Stimulated activated CD8-positive, alpha-beta memory T cell treated with anti-CD3 and anti-CD28 coated beads, Interleukin-7, amount 100 ng/mL, for 24 hours (primary cell): ENCODE results near the gene NEK1.

ENCODE experiments used
- DNase-seq: peaks from one replicate; pipeline ENCODE4 v3.0.0-alpha.2; 2020; ENCODE audit warnings: low read depth

The NEK1 gene, protein sequence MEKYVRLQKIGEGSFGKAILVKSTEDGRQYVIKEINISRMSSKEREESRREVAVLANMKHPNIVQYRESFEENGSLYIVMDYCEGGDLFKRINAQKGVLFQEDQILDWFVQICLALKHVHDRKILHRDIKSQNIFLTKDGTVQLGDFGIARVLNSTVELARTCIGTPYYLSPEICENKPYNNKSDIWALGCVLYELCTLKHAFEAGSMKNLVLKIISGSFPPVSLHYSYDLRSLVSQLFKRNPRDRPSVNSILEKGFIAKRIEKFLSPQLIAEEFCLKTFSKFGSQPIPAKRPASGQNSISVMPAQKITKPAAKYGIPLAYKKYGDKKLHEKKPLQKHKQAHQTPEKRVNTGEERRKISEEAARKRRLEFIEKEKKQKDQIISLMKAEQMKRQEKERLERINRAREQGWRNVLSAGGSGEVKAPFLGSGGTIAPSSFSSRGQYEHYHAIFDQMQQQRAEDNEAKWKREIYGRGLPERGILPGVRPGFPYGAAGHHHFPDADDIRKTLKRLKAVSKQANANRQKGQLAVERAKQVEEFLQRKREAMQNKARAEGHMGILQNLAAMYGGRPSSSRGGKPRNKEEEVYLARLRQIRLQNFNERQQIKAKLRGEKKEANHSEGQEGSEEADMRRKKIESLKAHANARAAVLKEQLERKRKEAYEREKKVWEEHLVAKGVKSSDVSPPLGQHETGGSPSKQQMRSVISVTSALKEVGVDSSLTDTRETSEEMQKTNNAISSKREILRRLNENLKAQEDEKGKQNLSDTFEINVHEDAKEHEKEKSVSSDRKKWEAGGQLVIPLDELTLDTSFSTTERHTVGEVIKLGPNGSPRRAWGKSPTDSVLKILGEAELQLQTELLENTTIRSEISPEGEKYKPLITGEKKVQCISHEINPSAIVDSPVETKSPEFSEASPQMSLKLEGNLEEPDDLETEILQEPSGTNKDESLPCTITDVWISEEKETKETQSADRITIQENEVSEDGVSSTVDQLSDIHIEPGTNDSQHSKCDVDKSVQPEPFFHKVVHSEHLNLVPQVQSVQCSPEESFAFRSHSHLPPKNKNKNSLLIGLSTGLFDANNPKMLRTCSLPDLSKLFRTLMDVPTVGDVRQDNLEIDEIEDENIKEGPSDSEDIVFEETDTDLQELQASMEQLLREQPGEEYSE (N-terminal part only)

DNA sequence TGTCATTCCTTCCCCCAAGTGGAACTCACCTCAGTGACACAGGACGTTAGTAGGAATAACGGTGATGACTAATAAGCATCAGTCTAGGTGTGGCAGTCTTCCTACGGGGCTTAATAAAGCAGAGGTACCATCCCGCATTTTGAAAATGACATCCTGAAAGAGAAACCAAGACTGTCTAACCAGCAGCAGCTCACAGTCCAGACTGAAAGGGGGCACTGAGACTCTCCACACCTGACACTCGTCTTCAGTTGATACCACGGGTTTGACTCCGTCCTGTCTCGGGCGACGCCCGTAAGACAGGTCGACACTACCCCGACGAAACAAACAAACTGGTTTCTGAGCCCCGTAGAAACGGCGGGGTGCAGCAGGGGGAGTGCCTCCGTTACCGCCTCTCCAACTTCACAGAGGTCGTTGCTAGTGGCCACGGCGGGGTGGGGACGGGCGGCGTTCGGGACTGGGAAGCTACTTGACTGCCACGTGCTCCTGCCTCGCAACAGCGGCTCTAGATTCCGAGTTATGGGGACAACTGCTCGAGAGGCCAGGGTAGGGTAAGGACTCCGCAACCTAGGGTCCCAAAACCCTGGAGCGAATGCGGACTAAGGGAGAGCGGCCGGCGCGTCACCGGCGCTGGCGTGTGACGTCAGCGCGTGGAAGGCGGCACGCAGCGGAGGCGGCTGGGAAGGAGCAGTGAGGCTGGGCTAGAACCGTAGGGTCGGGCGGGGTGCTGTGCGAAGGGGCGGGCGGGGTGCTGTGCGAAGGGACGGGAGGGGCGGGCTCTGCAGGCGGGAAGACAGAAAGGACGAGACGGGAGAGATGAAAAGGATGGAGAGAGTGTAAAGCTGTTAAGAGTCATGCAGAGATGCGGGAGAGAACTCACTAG lies at the start of gene NEK1:
NEK1 (minus strand) TSS at position 593 of the 880 bp plus-strand sequence. CDS start 9,953 bp downstream, outside the sequence.
- DNase-seq, result peak; percentile 76

DNA sequence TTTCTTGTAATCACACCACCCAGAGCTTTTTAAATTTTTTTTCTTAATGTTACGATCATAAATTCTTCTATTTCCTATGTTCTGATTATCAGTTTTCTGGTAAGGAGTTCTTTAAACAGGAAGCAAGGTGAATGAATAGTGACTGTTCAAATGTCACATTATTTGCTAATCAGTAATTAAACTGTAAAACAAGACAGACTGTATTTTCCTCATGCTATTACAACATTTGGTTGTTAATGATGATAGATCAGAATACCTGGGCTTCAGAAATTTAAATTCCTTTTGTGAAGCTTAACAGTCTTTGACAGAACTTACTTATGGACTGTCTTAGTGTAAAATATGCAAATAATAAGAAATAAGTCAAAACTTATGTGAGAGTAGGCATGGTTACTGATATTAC lies 49.4 kb upstream of the NEK1 start:
- no peak for DNase-seq

DNA sequence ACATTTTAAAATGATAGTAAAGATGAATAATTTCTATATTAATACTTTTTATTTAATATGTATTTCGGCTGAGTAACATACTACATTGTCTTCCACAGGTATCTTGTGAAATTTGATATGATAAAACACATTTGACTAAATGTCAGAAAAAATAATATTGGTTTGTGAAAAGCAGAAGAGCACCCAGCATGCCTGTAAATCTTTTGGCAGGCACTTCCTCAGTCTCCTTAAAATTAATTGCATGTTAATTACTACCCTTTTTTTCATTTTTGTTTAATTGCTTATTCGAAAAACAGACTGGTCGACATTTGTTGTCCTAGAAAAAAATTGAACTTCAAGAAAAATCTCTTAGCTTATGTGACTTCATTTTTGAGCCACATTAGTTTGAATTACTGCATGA lies 48.5 kb upstream of the NEK1 start:
- DNase-seq, result no peak

- peak; percentile 15 for DNase-seq
These were observed 47.6 kb upstream of the NEK1 start for GRCh38 chr4:169659716-169660670.

GRCh38 chr4:169658975-169659715 lies 46.8 kb upstream of the NEK1 start:
- DNase-seq, result no peak

GRCh38 chr4:169658196-169658595 lies 45.8 kb upstream of the NEK1 start:
- DNase-seq, result no peak

DNA sequence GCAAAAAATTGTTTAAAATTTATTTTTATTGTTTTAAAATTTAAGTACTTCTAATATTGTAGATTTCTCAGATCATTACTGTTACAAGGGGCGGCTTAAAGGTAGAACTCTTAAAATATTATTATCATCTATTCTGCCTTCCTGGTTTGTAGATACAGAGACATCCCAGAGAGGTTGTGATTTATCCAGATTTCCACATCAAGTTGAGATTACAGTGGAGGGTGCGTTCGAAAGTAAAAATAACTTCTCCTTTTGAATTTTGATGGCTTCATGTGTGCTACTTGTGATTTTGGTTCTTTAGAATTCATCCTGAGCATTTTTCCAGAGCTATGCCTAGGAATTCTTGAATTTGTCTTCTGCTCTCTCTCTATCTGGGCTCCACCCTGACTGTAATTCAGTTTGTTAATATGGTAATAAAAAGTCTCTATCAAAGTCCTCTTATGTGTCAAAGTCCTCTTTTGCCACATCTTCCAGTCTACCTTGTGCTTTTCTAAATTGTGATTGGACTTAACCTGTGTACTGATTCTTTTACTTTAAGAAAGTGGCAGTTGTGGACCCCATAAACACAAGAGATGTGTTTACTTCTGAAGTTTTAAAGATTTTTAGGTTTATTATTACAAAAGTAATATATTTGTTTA lies 45.2 kb upstream of the NEK1 start:
- no peak for DNase-seq

- no peak for DNase-seq
These were observed 43.0 kb upstream of the NEK1 start for GRCh38 chr4:169655401-169655800.

GRCh38 chr4:169652535-169652934 lies 40.2 kb upstream of the NEK1 start:
- DNase-seq, result no peak

DNA sequence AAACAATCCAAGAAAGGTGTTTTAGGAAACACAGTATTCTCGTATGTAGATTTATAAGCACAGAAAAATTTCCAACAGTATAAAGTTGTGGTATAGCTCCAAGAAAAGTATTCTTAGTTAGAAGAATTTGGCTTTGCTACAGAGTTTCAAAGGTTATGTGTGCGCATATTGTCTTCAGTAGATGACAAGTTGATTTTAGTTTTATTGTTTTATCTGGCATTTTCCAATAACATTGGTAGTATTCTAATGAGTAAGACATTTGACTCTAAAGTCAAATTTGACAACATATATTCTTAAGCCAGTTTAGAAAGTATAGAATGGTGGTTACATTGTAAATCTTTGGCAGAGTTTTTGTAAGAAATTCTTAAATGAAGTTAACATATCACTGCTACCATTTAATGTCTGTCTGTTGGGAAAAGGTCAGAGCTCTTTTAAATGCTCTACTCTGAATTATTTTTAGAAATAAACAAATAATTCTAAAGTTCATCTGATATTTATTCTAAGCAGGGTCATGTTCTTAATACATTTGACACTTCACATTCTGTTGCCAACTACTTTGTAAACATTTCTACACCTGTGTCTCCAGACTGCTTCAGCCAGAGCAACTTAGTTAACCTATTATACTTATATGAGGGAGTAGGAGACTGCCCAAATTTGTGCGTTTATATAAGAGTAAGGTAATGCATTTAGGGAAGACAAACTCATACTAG lies 38.0 kb upstream of the NEK1 start:
- DNase-seq, result no peak

DNA sequence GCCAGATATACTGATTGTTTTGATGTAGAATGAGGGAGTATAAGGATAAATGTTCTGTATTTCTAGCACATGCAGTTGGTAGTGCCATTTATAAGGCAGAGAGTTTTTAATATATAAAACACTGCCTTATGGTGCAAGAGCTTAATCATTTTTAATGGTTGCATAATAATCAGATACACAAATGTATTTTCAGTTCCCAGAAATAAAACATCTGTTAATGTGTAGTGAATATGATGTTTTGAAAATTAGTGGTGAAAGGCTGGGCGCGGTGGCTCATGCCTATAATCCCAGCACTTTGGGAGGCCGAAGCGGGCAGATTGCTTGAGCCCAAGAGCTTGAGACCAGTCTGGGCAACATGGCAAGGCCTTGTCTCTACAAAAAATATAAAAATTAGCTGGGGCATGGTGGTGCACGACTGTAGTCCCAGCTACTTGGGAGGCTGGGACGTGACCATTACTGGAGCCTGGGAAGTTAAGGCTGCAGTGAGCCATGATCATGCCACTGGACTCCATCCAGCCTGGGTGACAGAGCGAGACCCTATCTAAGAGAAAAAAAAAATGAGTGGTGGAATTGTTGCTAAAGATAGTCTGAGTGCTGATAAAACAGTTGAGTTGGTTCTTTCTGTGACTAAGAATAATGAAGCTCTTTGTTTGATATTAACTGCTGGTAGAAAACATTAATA lies 37.3 kb upstream of the NEK1 start:
- no peak for DNase-seq

DNA sequence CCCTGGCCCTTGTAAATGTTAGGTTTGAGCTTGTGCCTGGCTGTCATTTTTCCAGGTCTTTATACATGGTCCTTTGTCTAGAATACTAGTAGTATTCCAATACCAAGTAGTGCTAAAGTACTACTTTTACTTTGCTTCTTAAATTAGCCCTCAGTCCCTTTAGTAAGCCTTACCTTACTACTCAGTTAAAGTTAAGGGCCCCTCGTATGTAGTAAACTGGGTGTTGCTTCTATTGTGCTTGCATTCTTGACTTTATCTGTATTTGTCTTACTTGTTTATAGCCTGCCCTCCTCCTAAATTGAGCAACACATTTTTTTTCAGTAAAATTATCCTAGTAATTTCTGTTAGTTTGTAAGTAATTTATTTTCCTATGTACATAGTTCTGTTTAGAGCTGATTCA lies 33.2 kb upstream of the NEK1 start:
- no peak for DNase-seq

- DNase-seq, result no peak
These were observed 32.4 kb upstream of the NEK1 start for GRCh38 chr4:169644802-169645201.

- no peak for DNase-seq
These were observed 28.0 kb upstream of the NEK1 start for GRCh38 chr4:169640261-169640870.

- DNase-seq, result no peak
These were observed 22.6 kb upstream of the NEK1 start for GRCh38 chr4:169634975-169635374.

DNA sequence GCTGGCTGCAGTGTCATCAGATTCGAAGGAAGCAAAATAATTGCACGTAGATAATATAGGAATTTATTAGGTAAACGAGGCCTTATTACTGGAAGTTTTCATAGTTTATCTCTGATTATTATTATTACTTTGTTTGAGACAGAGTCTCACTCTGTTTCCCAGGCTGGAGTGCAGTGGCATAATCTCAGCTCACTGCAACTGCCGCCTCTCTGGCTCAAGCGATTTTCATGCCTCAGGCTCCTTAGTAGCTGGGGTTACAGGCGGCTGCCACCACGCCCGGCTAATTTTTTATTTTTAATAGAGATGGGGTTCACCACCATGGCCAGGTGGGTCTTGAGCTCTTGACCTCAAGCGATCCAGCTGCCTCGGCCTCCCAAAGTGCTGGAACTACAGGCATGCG lies 20.5 kb upstream of the NEK1 start:
- DNase-seq, result no peak

DNA sequence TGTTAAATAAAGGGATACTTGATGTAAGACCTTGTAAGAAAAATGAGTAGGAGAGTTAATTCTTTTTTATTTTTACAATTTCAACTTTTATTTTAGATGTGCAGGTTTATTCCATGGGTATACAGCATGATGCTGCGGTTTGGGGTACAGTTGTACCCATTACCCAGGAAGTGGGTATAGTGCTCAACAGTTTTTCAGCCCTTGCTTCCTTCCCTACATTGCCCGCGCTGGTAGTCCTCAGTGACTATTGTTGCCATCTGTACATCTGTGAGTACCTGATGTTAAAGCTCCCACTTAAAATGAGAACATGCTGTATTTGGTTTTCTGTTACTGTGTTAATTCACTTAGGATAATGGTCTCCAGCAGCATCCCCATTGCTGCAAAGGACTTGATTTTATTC lies 17.7 kb upstream of the NEK1 start:
- DNase-seq, result no peak
